ENCODE data around the gene MAST4.
A peak's percentile ranks its signal among the peaks of the same experiment; 100 is the strongest.

Gene MAST4

DNA sequence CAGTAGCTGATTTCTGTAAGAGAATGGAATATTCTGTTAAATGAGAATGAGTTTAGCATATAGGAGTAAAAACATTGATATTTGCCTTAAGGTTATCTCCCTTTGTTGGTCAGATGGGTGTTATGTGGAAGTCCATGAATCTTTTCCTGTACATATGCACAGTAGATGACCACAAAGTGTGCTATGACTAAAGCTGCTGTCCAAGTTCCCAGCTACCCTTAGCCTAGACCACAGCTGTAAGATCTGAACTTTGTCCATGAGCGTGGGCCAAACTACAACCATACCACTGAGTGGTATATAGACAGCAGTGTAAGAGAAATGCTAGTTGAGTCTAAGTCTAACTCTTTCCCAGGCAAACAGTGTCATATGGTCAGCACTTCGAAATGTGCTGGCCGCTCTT lies 551.6 kb downstream of the MAST4 start:
- H3K4me3 ChIP-seq (ENCODE audit: low read depth in 1 of 5, low read length in 5 of 5), result no peak overlapping the region
- no peaks in the 10 kb centered on the region for H3K9me3 ChIP-seq (ENCODE audit: control insufficient read depth in 5 of 5, low read length in 5 of 5)
- no peak overlapping the region for H3K9ac ChIP-seq (ENCODE audit: low read length in 5 of 5)
- H3K27ac ChIP-seq (ENCODE audit: low read depth, low read length), result no peak overlapping the region
- no peaks in the 10 kb centered on the region for H3K27me3 ChIP-seq (ENCODE audit: control insufficient read depth in 5 of 5, insufficient read depth in 4 of 5, low read length in 5 of 5)
- peaks cover 41 to 70% (median 63%) of the 10 kb centered on the region in 5 donors for H3K36me3 ChIP-seq (ENCODE audit: control insufficient read depth in 5 of 5, insufficient read depth in 5 of 5, low read length in 5 of 5)
- H3K4me1 ChIP-seq (ENCODE audit: control insufficient read depth in 5 of 5, insufficient read depth in 5 of 5, low read length in 5 of 5), result peaks cover 0 to 11% (median 0%) of the 10 kb centered on the region in 5 donors

DNA sequence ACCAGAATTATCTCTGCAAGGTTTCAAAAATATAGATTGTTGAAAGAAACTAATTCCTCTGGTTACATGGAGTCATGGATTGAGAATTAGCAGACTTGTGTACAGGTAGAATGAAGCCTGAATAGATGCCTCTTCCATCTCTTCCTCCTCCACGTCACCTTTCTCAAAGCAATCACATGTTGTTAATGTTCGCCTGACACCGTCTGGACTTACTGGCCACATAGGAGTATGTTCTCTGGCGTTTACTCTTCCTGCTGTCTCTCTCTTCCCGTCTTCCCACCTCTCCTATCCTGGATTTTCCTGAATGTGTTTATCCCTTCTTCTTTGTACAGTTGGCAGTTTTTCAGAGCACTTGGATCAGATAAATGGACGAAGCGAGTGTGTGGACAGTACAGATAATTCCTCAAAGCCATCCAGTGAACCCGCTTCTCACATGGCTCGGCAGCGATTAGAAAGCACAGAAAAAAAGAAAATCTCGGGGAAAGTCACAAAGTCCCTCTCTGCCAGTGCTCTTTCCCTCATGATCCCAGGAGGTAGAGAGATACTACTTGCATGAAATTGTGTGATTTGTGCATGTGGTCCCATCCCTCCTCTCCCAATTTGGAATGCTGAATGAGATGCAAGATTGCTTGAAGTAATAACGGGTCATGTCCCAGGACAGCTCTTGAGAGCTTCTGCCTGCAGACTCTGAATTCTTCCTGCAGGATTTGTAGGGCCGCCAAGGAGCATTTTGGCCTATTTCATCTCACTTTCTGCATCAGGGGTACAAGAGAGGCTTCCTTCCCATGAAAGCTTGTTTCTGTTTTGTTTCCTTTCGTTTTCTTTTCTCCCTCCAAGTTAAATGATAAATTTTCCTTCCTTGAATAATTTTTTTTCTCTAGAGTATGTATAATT lies 553.1 kb downstream of the MAST4 start:
- Histone ChIP-seq H3K27me3 (ENCODE audit: control insufficient read depth in 5 of 5, insufficient read depth in 4 of 5, low read length in 5 of 5) (no peaks in the 10 kb centered on the region), H3K27ac (ENCODE audit: low read depth, low read length) (no peak overlapping the region), H3K4me3 (ENCODE audit: low read depth in 1 of 5, low read length in 5 of 5) (peak overlapping the region; percentile 9 to 33 (median 18)), H3K36me3 (ENCODE audit: control insufficient read depth in 5 of 5, insufficient read depth in 5 of 5, low read length in 5 of 5) (peaks cover 49 to 69% (median 57%) of the 10 kb centered on the region in 5 donors), H3K9ac (ENCODE audit: low read length in 5 of 5) (peak overlapping the region in 3 of 5 donors; percentile 8 to 31 (median 24)), H3K9me3 (ENCODE audit: control insufficient read depth in 5 of 5, low read length in 5 of 5) (no peaks in the 10 kb centered on the region), H3K4me1 (ENCODE audit: control insufficient read depth in 5 of 5, insufficient read depth in 5 of 5, low read length in 5 of 5) (peaks cover 0 to 11% (median under 1%) of the 10 kb centered on the region in 5 donors)

DNA sequence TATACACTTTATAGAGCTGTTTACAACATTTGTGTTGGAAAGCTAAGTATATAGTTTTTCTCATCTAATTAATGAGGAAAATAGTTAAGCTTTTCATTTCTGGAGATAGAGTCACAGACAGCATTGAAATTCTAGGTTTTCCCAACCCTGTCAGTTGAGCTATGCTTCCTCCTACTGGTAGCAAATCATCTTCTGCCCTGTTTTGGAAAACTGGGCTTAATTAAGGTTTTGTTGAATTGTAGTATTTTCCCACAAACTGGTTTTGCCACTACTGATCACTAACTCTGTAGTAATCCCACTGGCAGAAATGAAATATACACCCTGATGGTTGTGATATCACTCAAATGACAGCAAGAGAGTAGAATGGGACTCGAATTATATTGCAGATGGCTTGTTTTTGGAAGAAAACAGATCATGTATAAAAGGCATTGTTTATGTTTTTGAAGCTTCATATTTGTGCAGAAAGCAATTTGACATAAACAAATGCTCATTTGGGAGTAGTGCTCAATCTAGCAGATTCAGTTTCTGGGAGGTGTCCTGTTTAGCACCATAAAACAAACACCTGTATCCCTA lies 553.8 kb downstream of the MAST4 start:
- peak overlapping the region in 1 of 5 donors; percentile 13 for H3K4me3 ChIP-seq (ENCODE audit: low read depth in 1 of 5, low read length in 5 of 5)
- H3K36me3 ChIP-seq (ENCODE audit: control insufficient read depth in 5 of 5, insufficient read depth in 5 of 5, low read length in 5 of 5), result peaks cover 48 to 69% (median 56%) of the 10 kb centered on the region in 5 donors

DNA sequence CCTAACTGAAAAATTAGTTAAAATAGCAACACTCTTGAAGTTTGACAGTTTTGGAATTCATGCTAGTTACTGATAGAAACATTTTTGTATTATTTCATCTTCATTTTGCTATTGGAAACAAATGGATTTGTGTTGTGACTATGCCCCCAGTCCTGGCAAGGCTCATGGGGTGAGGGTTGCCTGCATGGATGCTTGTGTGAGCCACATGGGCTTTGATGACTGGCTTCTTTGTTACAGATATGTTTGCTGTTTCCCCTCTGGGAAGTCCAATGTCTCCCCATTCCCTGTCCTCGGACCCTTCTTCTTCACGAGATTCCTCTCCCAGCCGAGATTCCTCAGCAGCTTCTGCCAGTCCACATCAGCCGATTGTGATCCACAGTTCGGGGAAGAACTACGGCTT lies 556.2 kb downstream of the MAST4 start:
- no peaks in the 10 kb centered on the region for H3K27me3 ChIP-seq (ENCODE audit: control insufficient read depth in 5 of 5, insufficient read depth in 4 of 5, low read length in 5 of 5)
- H3K27ac ChIP-seq (ENCODE audit: low read depth, low read length), result no peak overlapping the region
- peaks cover 32 to 72% (median 61%) of the 10 kb centered on the region in 5 donors for H3K36me3 ChIP-seq (ENCODE audit: control insufficient read depth in 5 of 5, insufficient read depth in 5 of 5, low read length in 5 of 5)
- H3K4me1 ChIP-seq (ENCODE audit: control insufficient read depth in 5 of 5, insufficient read depth in 5 of 5, low read length in 5 of 5), result peaks cover 0 to 11% (median 7%) of the 10 kb centered on the region in 5 donors
- no peak overlapping the region for H3K4me3 ChIP-seq (ENCODE audit: low read depth in 1 of 5, low read length in 5 of 5)
- H3K9ac ChIP-seq (ENCODE audit: low read length in 5 of 5), result no peak overlapping the region
- no peaks in the 10 kb centered on the region for H3K9me3 ChIP-seq (ENCODE audit: control insufficient read depth in 5 of 5, low read length in 5 of 5)

More for the DNA sequence above, 553.8 kb downstream of the MAST4 start:
- H3K4me1 ChIP-seq (ENCODE audit: control insufficient read depth in 5 of 5, insufficient read depth in 5 of 5, low read length in 5 of 5), result peaks cover 0 to 11% (median 7%) of the 10 kb centered on the region in 5 donors
- H3K9ac ChIP-seq (ENCODE audit: low read length in 5 of 5), result no peak overlapping the region
- no peaks in the 10 kb centered on the region for H3K27me3 ChIP-seq (ENCODE audit: control insufficient read depth in 5 of 5, insufficient read depth in 4 of 5, low read length in 5 of 5)
- H3K27ac ChIP-seq (ENCODE audit: low read depth, low read length), result no peak overlapping the region
- no peaks in the 10 kb centered on the region for H3K9me3 ChIP-seq (ENCODE audit: control insufficient read depth in 5 of 5, low read length in 5 of 5)

DNA sequence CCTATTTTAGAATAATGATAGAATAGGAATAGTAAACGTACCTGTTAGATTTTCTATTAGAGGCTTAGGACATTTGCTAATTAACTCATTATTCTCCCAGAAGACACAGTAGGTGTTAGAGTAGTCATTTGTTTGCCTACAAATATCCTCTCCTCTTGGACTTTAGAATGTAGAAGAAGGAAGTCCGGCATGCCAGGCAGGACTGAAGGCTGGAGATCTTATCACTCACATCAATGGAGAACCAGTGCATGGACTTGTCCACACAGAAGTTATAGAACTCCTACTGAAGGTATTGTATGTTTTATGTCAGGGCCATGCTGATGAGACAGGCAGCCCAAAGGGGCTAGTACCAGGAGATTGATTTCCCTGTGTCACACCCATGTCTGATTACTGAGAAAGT lies 557.1 kb downstream of the MAST4 start:
- Histone ChIP-seq H3K9ac (ENCODE audit: low read length in 5 of 5) (no peak overlapping the region), H3K27ac (ENCODE audit: low read depth, low read length) (no peak overlapping the region), H3K4me1 (ENCODE audit: control insufficient read depth in 5 of 5, insufficient read depth in 5 of 5, low read length in 5 of 5) (peaks cover 0 to 11% (median 7%) of the 10 kb centered on the region in 5 donors), H3K36me3 (ENCODE audit: control insufficient read depth in 5 of 5, insufficient read depth in 5 of 5, low read length in 5 of 5) (peaks cover 30 to 72% (median 62%) of the 10 kb centered on the region in 5 donors), H3K27me3 (ENCODE audit: control insufficient read depth in 5 of 5, insufficient read depth in 4 of 5, low read length in 5 of 5) (no peaks in the 10 kb centered on the region), H3K9me3 (ENCODE audit: control insufficient read depth in 5 of 5, low read length in 5 of 5) (no peaks in the 10 kb centered on the region), H3K4me3 (ENCODE audit: low read depth in 1 of 5, low read length in 5 of 5) (no peak overlapping the region)

DNA sequence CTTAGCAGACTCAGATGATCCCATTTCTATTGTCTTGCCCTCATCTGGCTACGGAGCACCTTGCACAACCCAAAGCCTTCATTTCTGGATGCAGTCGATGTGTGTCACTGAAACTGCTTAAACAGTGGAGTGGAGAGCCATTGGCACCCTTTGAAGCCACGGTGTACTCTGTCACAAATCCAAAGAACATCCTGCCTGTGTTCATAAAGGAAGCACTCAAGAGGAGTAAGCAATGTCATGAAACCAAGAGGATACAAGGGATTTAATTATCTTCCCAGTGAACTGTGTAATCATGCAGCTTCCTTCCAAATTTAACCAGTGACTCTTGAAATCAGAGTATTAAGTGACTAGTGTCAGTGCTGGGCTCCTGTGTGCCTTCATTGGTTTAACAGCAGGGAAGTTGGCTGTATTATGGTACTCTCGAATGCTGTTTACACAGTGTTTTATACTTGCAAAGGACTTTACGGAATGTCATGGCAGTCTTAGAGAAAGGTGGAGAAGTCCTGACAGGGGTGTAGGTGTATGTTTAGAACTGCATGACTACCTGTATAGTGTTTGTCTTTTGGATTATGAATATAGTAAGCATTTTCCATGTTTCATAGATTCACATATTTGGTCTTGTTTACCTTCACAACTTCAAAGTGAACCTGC lies 558.5 kb downstream of the MAST4 start:
- H3K36me3 ChIP-seq (ENCODE audit: control insufficient read depth in 5 of 5, insufficient read depth in 5 of 5, low read length in 5 of 5), result peaks cover 30 to 66% (median 59%) of the 10 kb centered on the region in 5 donors
- H3K4me3 ChIP-seq (ENCODE audit: low read depth in 1 of 5, low read length in 5 of 5), result no peak overlapping the region
- H3K27ac ChIP-seq (ENCODE audit: low read depth, low read length), result no peak overlapping the region
- H3K9ac ChIP-seq (ENCODE audit: low read length in 5 of 5), result no peak overlapping the region
- H3K4me1 ChIP-seq (ENCODE audit: control insufficient read depth in 5 of 5, insufficient read depth in 5 of 5, low read length in 5 of 5), result peaks cover 0 to 7% (median under 1%) of the 10 kb centered on the region in 5 donors
- no peaks in the 10 kb centered on the region for H3K27me3 ChIP-seq (ENCODE audit: control insufficient read depth in 5 of 5, insufficient read depth in 4 of 5, low read length in 5 of 5)
- no peaks in the 10 kb centered on the region for H3K9me3 ChIP-seq (ENCODE audit: control insufficient read depth in 5 of 5, low read length in 5 of 5)

DNA sequence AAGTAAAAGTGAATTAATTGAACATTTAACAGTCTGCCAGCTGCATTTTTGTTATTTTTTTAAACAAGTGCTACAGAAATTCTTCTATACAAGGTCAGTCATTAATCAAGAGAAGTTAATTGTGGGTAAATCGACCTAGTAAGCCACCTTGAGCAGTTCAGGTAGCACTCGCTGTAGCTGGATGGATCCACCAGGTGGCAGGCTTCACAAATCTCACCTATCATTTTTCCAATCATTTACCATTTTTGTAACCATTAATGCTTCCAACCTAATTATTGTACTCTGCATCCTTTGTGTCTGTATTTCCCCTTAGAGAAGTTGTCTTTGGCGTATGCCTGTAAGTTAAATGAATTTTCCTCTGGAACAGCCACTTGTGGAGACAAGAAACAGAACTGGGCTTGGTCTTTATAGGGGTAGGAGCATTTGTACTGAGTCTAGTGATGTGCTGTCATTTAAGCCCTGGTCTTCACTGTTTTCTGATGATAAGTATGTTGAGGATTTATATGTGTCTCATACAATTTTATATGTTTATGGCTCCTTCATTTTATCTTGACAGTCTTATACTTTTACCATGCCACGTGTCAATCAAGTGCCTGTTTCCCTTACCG lies 560.9 kb downstream of the MAST4 start:
- Histone ChIP-seq H3K27me3 (ENCODE audit: control insufficient read depth in 5 of 5, insufficient read depth in 4 of 5, low read length in 5 of 5) (no peaks in the 10 kb centered on the region), H3K4me1 (ENCODE audit: control insufficient read depth in 5 of 5, insufficient read depth in 5 of 5, low read length in 5 of 5) (peaks cover 0 to 7% (median 0%) of the 10 kb centered on the region in 5 donors), H3K9ac (ENCODE audit: low read length in 5 of 5) (no peak overlapping the region), H3K36me3 (ENCODE audit: control insufficient read depth in 5 of 5, insufficient read depth in 5 of 5, low read length in 5 of 5) (peaks cover 27 to 61% (median 58%) of the 10 kb centered on the region in 5 donors), H3K9me3 (ENCODE audit: control insufficient read depth in 5 of 5, low read length in 5 of 5) (no peaks in the 10 kb centered on the region), H3K27ac (ENCODE audit: low read depth, low read length) (no peak overlapping the region), H3K4me3 (ENCODE audit: low read depth in 1 of 5, low read length in 5 of 5) (no peak overlapping the region)

DNA sequence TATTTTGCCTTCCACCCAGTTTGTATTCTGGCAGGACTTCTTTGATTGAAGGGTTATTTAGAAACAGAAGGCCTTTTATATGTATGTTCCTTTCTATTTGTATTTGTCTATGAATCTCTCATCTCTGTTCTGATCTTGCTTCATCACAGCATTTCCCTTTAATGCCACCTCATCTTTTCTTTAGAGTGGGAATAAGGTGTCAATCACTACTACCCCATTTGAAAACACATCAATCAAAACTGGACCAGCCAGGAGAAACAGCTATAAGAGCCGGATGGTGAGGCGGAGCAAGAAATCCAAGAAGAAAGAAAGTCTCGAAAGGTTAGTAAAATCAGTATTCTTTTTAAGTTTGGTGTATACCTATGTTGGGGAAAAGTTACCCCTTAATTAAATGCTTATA lies 564.1 kb downstream of the MAST4 start:
- no peak overlapping the region for H3K27ac ChIP-seq (ENCODE audit: low read depth, low read length)
- no peaks in the 10 kb centered on the region for H3K9me3 ChIP-seq (ENCODE audit: control insufficient read depth in 5 of 5, low read length in 5 of 5)
- no peak overlapping the region for H3K4me3 ChIP-seq (ENCODE audit: low read depth in 1 of 5, low read length in 5 of 5)
- no peaks in the 10 kb centered on the region for H3K4me1 ChIP-seq (ENCODE audit: control insufficient read depth in 5 of 5, insufficient read depth in 5 of 5, low read length in 5 of 5)
- peaks cover 8 to 66% (median 62%) of the 10 kb centered on the region in 5 donors for H3K36me3 ChIP-seq (ENCODE audit: control insufficient read depth in 5 of 5, insufficient read depth in 5 of 5, low read length in 5 of 5)
- peak overlapping the region in 1 of 5 donors; percentile 45 for H3K9ac ChIP-seq (ENCODE audit: low read length in 5 of 5)
- no peaks in the 10 kb centered on the region for H3K27me3 ChIP-seq (ENCODE audit: control insufficient read depth in 5 of 5, insufficient read depth in 4 of 5, low read length in 5 of 5)

DNA sequence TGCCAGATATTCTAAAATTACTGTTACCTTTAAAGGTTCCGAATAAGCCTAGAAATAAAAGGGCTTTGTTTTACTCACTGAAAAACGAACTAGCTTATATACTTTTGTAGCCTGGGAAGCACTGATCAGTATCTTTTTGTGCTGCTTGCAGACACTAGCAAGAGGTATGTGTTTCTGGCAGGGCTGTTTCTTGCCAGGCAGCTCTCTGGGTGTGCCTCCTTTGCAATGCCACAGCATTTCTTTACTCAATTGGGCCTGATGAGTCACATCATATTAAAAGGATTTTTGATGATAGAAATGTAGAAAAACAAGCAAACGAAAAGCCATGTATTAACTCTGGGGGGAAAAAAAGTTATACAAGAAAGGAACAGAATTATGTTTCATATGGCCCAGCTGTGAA lies 564.8 kb downstream of the MAST4 start:
- H3K4me1 ChIP-seq (ENCODE audit: control insufficient read depth in 5 of 5, insufficient read depth in 5 of 5, low read length in 5 of 5), result peaks cover 0 to 7% (median 5%) of the 10 kb centered on the region in 5 donors
- H3K4me3 ChIP-seq (ENCODE audit: low read depth in 1 of 5, low read length in 5 of 5), result no peak overlapping the region
- H3K9ac ChIP-seq (ENCODE audit: low read length in 5 of 5), result no peak overlapping the region
- H3K36me3 ChIP-seq (ENCODE audit: control insufficient read depth in 5 of 5, insufficient read depth in 5 of 5, low read length in 5 of 5), result peaks cover 8 to 65% (median 62%) of the 10 kb centered on the region in 5 donors
- H3K27me3 ChIP-seq (ENCODE audit: control insufficient read depth in 5 of 5, insufficient read depth in 4 of 5, low read length in 5 of 5), result no peaks in the 10 kb centered on the region
- no peaks in the 10 kb centered on the region for H3K9me3 ChIP-seq (ENCODE audit: control insufficient read depth in 5 of 5, low read length in 5 of 5)
- no peak overlapping the region for H3K27ac ChIP-seq (ENCODE audit: low read depth, low read length)
